Stimulated activated naive CD8-positive, alpha-beta T cell treated with anti-CD3 and anti-CD28 coated beads, Interleukin-15, amount 100 ng/mL, for 72 hours (primary cell): ENCODE data around the gene COL5A1.
A peak's percentile ranks its signal among the peaks of the same experiment; 100 is the strongest.

ENCODE experiments used
- ATAC-seq: fragments of 150-1000 bp; cut with Tn5 transposase; 2 replicates; pipeline ENCODE4 v1.10.0; 2021; ENCODE audit warnings: mild to moderate bottlenecking, moderate library complexity
- DNase-seq, 2 donors: peaks; one replicate each; pipeline ENCODE4 v3.0.0; 2021 to 2022
- H3K27ac Mint-ChIP-seq, 2 donors: one replicate each; pipeline ENCODE4 v1.8.0; 2022; ENCODE audit warnings: mild to moderate bottlenecking in 2 of 2, mixed read lengths in 2 of 2, moderate library complexity in 2 of 2
- H3K27me3 Mint-ChIP-seq: one replicate; pipeline ENCODE4 v1.8.0; 2022; ENCODE audit warnings: mixed read lengths
- H3K4me1 Mint-ChIP-seq: one replicate; pipeline ENCODE4 v1.8.0; 2022; ENCODE audit warnings: mild to moderate bottlenecking, mixed read lengths
- H3K4me3 Mint-ChIP-seq, 2 donors: one replicate each; pipeline ENCODE4 v1.8.0; 2022; ENCODE audit warnings: mild to moderate bottlenecking in 2 of 2, mixed read lengths in 2 of 2, moderate library complexity in 1 of 2
- H3K9me3 Mint-ChIP-seq, 2 donors: one replicate each; pipeline ENCODE4 v1.8.0; 2022; ENCODE audit warnings: mixed read lengths in 2 of 2

The COL5A1 gene

DNA sequence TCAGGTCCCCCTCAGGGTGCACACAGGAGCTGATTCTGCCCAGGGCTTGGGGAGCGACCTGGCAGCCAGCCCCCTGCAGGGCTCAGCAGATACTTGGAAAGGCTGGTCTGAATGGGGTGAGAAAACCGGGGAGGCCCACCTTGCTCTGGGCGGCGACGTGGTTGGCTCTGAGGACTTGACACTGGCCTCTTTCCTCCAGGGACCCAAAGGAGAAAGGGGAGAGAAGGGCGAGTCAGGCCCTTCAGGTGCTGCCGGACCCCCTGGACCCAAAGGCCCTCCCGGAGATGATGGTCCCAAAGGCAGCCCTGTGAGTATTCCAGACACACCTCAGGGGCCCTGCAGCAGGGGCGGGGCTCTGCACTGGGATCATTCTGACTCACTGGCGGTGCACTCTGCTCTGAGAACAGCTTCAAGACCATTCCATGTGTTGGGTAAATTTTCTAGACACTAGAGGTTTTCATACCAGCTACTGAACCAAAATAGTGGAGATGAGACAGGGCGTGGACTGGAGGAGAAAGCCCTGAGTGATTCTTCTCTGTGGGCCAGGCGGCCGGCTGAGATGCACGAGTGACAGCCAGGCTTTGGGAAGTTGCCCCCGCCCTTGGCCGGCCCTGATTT is 173.1 kb downstream of the COL5A1 start:
- ATAC-seq (no peak), DNase-seq (no peak)
- no peaks in the 10 kb centered on the region for H3K4me1 Mint-ChIP-seq
- H3K27ac Mint-ChIP-seq, result no peak overlapping the region
- H3K27me3 Mint-ChIP-seq, result no peaks in the 10 kb centered on the region
- H3K4me3 Mint-ChIP-seq, result no peak overlapping the region
- H3K9me3 Mint-ChIP-seq, result no peaks in the 10 kb centered on the region

DNA sequence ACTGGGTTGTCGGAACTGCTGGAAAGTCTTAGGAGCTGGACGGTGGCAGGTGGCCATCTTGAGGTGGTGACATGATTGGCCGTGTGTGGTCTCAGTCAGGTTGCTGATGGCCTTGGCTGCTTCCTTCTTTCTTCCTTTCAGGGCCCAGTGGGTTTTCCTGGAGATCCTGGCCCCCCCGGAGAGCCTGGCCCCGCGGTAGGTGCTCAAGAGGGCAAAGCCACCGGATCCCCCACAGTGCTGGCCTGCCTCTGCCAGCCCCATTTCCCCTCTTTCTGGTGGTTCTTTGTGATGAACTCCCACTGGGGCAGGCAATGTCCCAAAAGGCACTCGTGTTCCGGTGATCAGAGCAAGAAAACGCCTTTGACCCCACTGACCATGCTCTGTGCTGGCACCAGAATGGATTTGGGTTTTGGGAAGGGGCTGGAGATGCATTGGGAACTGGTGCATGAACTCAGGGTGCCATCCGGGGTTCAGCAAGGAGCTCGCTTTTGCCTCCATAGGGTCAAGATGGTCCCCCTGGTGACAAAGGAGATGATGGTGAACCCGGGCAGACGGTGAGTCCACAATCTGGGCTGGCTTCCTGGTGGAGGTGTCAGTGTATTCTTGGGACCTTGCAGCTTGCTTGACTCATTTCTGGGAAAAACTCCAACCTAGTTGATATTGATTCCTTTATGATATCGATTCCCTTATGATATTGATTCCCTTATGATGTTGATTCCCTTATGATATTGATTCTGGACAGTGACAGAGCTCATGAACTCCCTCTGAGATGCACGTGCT is 174.0 kb downstream of the COL5A1 start:
- no peaks in the 10 kb centered on the region for H3K27me3 Mint-ChIP-seq
- no peaks in the 10 kb centered on the region for H3K4me1 Mint-ChIP-seq
- H3K4me3 Mint-ChIP-seq, result no peak overlapping the region
- H3K27ac Mint-ChIP-seq, result no peak overlapping the region
- ATAC-seq, result no peak
- H3K9me3 Mint-ChIP-seq, result no peaks in the 10 kb centered on the region
- DNase-seq, result no peak

DNA sequence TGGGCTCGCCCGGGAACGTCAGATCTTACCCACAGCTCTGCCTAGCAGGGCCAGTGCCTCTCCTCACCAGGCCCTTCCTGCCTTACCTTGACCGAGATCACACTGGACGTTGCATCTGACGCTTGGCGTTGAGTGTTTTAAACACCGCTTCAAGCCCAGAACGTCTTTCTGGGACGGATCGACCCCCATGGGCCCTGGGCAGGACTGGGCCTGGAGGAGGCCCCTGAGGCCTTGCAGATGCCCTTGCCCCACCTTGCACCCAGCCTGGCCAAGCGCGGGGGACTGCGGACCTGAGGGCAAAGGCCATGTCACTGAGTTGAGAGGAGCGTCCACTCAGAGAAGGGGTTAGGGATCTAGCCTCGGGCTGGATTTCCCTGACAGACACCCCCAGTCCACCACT is 174.7 kb downstream of the COL5A1 start:
- Mint-ChIP-seq H3K9me3 (no peaks in the 10 kb centered on the region), H3K27me3 (no peaks in the 10 kb centered on the region), H3K4me1 (no peaks in the 10 kb centered on the region), H3K4me3 (no peak overlapping the region), H3K27ac (no peak overlapping the region)
- DNase-seq (no peak), ATAC-seq (no peak)

DNA sequence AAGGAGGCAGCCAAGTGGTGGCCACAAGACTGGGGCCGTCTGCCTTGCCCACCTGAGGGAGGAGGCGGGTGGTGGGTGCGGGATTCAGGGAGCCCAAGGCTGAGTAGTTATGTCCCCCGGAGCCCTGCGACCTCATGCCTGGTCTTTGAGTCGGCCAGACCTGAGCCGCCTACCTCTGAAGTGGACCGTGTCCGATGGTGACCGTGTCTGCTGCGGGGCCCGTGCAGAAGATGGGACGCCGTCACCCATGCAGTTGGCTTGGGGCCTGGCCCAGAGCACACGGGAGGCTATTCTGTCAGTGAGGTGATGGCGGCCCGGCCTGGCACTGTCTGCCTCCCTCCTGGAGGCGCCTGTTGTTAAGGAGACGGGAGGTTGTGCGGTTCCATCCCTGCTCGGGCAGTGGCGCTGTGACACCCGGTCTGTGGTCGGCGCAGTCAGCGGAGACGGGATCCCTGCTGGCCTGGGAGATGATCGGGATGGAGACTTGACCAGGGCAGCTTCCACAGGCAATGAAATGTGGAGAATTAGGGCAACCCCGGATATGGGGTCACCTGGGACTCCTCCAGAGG is 176.5 kb downstream of the COL5A1 start:
- Mint-ChIP-seq H3K27ac (no peak overlapping the region), H3K4me1 (no peaks in the 10 kb centered on the region), H3K27me3 (no peaks in the 10 kb centered on the region), H3K9me3 (no peaks in the 10 kb centered on the region), H3K4me3 (no peak overlapping the region)
- DNase-seq, result no peak
- ATAC-seq, result no peak

DNA sequence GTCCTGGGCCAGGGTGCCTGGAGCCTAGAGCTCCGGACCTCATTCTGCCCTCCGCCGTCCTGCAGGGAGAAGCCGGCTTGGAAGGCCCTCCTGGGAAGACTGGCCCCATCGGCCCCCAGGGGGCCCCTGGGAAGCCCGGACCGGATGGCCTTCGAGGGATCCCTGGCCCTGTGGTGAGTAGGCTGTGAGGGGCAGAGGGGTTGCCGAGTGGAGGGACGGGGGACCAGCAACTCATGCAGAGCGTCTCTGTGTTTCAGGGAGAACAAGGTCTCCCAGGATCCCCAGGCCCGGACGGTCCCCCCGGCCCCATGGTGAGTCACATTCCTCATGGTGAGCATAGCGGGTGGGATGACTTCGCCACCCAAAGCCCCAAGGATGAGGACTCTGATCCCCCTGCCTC is 177.0 kb downstream of the COL5A1 start:
- DNase-seq (no peak), ATAC-seq (no peak)
- Mint-ChIP-seq H3K4me1 (no peaks in the 10 kb centered on the region), H3K9me3 (no peaks in the 10 kb centered on the region), H3K27me3 (no peaks in the 10 kb centered on the region), H3K4me3 (no peak overlapping the region), H3K27ac (no peak overlapping the region)

DNA sequence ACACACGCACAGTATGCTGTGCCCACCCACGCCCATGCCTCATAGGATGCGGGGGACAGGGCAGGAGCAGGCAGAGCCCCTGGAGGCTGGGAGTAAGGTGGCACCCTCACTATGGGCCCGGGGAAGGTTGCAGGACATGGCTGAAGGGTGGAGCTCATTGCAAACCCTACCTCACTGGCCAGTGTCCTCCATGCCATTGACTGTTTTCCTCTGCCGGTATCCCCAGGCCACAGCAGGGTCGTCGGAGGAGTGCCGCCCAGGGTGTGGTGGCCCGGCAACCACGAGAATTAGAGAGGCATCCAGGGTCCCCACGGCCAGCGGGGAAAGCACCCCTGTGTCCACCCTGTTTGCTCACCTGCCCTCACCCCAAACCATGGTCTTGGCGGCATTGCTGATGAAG is 179.3 kb downstream of the COL5A1 start:
- H3K27ac Mint-ChIP-seq, result no peak overlapping the region
- no peaks in the 10 kb centered on the region for H3K27me3 Mint-ChIP-seq
- DNase-seq, result no peak
- H3K4me3 Mint-ChIP-seq, result no peak overlapping the region
- no peaks in the 10 kb centered on the region for H3K4me1 Mint-ChIP-seq
- no peak for ATAC-seq
- H3K9me3 Mint-ChIP-seq, result no peaks in the 10 kb centered on the region

DNA sequence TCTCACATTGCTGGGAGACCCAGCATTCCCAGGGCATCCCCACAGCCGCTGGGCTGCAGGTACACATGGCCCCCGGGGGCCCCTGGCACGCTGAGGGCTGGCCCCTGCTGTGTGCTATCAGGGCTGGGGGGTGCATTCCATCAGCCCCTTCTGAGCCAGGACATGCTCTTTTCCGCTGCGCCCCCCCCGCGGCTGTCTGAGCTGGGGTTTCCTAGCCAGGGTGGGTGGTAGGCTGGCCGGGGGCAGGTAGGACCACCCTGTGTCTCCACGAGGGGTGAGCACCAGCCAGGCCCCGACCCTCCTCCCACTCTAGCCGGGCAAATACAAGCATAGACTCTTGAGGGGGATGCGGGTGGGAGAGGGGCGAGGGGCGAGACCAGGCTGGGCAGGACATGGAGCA is 180.9 kb downstream of the COL5A1 start:
- Mint-ChIP-seq H3K27ac (no peak overlapping the region), H3K4me1 (no peaks in the 10 kb centered on the region), H3K27me3 (no peaks in the 10 kb centered on the region), H3K9me3 (no peaks in the 10 kb centered on the region), H3K4me3 (no peak overlapping the region)
- no peak for DNase-seq
- no peak for ATAC-seq

DNA sequence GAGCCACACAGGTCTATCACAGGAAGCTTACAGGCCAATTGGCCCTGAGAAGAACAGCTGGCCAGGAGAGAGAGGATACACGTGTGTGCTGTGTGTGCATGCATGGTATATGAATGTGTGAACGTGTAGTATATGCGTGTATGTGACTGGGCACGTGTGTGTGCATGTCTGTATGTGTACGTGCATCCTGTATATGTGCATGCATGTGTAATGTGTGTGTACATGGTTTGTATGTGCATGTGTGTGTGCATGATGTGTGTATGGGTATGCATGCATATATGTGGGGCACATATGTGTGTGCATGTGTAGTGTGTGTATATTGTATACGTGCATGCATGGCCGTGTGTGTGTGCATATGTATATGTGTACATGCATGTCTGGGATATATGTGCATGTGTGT is 182.0 kb downstream of the COL5A1 start:
- Mint-ChIP-seq H3K9me3 (no peaks in the 10 kb centered on the region), H3K27ac (no peak overlapping the region), H3K27me3 (no peaks in the 10 kb centered on the region), H3K4me1 (no peaks in the 10 kb centered on the region), H3K4me3 (no peak overlapping the region)
- ATAC-seq, result no peak
- DNase-seq, result no peak

DNA sequence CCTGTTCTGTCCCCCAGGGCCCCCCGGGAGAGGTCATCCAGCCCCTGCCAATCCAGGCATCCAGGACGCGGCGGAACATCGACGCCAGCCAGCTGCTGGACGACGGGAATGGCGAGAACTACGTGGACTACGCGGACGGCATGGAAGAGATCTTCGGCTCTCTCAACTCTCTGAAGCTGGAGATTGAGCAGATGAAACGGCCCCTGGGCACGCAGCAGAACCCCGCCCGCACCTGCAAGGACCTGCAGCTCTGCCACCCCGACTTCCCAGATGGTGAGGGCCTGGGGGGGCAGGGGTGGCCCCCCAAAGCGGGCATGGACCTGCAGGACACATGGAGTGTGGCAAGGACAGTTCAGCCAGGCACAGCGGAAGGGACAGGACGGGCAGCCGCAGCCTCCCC is 183.0 kb downstream of the COL5A1 start:
- H3K27ac Mint-ChIP-seq, result no peak overlapping the region
- H3K9me3 Mint-ChIP-seq, result no peaks in the 10 kb centered on the region
- no peaks in the 10 kb centered on the region for H3K27me3 Mint-ChIP-seq
- H3K4me1 Mint-ChIP-seq, result no peaks in the 10 kb centered on the region
- ATAC-seq (no peak), DNase-seq (no peak)
- H3K4me3 Mint-ChIP-seq, result no peak overlapping the region

DNA sequence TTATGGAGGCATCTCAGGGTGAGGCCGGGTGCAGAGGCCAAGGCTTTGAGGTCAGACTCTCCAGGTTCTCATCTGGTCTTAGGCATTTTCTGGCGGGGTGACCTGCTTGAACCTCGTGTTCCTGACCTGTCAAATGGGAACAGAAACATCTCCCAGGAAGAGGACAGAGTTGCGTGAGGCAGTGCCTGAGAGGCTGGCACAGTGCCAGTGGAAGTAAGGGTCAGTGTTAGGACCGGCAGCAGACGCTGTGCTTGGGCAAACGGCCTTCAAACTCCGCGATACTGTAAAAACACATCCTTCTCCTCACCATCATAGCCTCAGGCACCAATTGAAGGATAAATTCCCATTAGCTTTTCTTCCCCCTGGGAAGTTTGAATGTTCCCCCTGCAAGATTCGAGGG is 183.4 kb downstream of the COL5A1 start:
- ATAC-seq (no peak), DNase-seq (no peak)
- Mint-ChIP-seq H3K4me3 (no peak overlapping the region), H3K4me1 (no peaks in the 10 kb centered on the region), H3K27ac (no peak overlapping the region), H3K27me3 (no peaks in the 10 kb centered on the region), H3K9me3 (no peaks in the 10 kb centered on the region)

DNA sequence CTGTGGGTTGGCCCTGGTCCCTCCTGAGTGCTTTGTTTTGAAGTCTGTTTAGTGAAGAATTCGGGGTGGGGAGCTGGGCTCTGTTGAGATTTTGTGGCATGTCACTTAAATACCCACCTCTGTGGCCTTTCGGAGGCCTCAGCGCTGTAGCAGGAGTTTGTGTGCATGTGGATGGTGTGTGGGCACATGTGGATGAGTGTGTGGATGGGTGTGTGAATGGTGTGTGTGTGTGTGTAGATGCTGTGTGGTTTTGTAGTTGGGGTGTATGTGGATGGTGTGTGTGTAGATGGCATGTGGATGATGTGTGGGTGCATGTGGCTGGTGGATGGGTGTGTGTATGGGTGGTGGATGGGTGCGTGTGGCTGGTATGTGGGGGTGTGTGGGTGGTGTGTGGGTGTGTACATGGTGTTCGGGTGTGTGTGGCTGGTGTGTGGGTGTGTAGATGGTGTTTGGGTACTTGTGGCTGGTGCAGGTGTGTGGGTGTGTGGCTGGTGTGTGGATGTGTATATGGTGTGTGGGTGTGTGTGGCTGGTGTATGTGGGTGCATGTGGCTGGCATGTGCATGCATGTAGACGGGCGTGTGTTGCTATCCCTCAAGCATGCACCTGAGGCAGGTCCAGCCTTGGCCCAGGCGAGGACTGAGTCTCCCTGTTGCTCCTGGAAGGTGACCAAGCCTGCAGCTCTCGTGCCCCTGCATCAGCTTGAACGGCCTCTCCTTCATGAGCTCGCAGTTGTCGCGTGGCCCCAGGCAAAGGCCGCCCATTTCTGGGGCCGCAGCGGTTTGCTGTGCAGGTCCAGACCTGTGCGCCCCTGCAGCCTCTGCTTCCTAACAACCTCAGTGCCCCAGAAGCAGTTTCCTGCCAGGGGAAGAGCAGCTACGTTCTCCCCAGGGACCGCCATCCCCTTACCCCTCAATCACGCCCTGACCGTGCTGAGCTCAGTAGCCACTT is 185.0 kb downstream of the COL5A1 start:
- Mint-ChIP-seq H3K4me1 (no peaks in the 10 kb centered on the region), H3K9me3 (no peaks in the 10 kb centered on the region), H3K4me3 (no peak overlapping the region), H3K27me3 (no peaks in the 10 kb centered on the region), H3K27ac (no peak overlapping the region)
- ATAC-seq (no peak), DNase-seq (no peak)

DNA sequence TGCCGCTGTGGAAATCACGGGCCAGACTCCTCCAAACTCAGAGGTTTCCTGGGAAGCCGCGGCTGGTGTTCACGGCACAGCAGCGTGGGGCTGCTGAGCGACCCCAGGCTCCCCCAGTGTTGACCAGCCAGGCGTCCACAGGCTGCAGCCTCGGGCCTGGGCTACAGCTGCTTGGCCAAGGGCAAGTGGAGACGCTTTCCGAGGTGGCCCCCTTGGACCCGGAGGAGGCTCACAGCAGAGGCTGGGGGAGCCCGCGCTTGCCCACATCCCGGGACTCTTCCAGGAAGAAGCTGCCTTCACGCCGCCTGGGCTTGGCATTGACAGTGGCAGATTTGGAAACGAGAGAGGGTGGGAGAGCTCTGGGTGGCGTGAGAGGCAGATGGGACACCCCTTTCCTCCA is 186.0 kb downstream of the COL5A1 start:
- Mint-ChIP-seq H3K4me3 (no peak overlapping the region), H3K4me1 (no peaks in the 10 kb centered on the region), H3K9me3 (no peaks in the 10 kb centered on the region), H3K27ac (no peak overlapping the region), H3K27me3 (no peaks in the 10 kb centered on the region)
- no peak for DNase-seq
- ATAC-seq, result no peak

DNA sequence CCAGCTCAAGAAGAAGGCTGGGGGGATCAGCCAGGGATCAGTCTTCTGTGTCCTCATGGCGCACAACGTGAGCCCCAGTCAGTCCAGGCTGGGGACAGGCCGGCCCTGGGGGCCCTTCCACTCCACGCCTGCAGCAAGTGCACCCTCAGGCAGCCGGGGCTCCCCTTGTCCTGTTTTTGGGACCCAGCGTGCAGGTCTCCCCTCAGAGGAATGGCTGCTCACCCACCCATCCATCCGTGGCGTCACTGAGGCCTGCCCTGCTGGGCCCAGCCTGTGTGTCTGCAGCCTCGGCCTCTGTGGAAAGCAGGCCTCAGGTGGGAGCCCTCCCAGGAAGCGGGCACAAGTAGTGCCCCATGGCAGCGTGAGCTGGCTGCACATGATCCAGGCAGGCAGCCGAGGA is 186.4 kb downstream of the COL5A1 start:
- H3K4me3 Mint-ChIP-seq, result no peak overlapping the region
- H3K4me1 Mint-ChIP-seq, result no peaks in the 10 kb centered on the region
- H3K27me3 Mint-ChIP-seq, result no peaks in the 10 kb centered on the region
- H3K9me3 Mint-ChIP-seq, result no peaks in the 10 kb centered on the region
- DNase-seq (no peak), ATAC-seq (no peak)
- no peak overlapping the region for H3K27ac Mint-ChIP-seq

DNA sequence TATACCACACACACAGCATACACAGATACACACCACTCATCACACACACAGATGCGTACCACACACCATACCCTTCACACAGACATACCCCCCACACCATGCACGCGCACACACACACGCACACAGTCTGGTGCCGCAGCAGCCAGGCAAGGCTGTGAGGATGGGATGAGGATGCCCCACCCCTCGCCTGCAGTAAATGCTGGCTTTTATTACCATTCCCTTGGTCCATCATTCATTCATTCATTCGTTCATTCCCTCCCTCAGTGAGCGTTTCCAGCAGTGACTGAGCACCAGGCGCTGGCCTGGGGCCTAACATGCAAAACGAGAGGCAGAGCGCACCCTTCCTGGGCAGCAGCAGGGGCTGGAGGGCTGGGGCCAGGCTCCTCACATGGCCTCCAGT is 187.3 kb downstream of the COL5A1 start:
- no peaks in the 10 kb centered on the region for H3K9me3 Mint-ChIP-seq
- H3K4me1 Mint-ChIP-seq, result no peaks in the 10 kb centered on the region
- DNase-seq (no peak), ATAC-seq (no peak)
- H3K27ac Mint-ChIP-seq, result no peak overlapping the region
- H3K27me3 Mint-ChIP-seq, result no peaks in the 10 kb centered on the region
- H3K4me3 Mint-ChIP-seq, result no peak overlapping the region

DNA sequence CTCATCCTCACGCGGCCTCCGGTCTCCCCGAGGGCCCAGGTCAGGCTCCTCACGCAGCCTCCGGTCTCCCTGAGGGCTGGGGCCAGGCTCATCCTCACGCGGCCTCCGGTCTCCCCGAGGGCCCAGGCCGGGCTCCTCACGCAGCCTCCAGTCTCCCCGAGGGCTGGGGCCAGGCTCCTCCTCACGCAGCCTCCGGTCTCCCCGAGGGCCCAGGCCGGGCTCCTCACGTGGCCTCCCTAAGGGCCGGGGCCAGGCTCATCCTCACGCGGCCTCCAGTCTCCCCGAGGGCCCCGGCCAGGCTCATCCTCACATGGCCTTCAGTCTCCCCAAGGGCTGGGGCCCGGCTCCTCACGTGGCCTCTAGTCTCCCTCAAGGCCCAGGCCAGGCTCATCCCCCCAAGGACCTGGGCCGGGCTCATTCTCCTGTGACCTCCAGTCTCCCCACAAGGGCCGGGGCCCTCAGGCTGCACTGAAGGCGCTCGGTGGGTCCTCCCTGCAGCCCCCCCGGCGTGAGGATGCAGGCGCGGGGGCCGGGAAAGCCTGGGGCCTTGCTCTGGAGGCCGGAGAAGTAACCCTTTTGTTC is 187.8 kb downstream of the COL5A1 start:
- DNase-seq, result no peak
- no peaks in the 10 kb centered on the region for H3K4me1 Mint-ChIP-seq
- H3K27me3 Mint-ChIP-seq, result no peaks in the 10 kb centered on the region
- H3K27ac Mint-ChIP-seq, result no peak overlapping the region
- no peak overlapping the region for H3K4me3 Mint-ChIP-seq
- ATAC-seq, result peak; percentile 31
- no peaks in the 10 kb centered on the region for H3K9me3 Mint-ChIP-seq
